Prostate gland (tissue), 2 donors: ENCODE results near the gene ACP4. TPM values are rescaled to one million over a fixed set of nuclear protein-coding genes. Genes with fewer than 3 reads are reported as not detected.

Source experiments
- DNase-seq: peaks from one replicate; pipeline ENCODE4 v3.0.0-alpha.2; 2019; ENCODE audit warnings: low spot score
- H3K27ac ChIP-seq, 2 donors: fragments of 200-600 bp; sonication (generic); 2 replicates each; pipeline ENCODE4 v1.5.1; 2017 to 2019
- H3K27me3 ChIP-seq: fragments of 200-600 bp; sonication (generic); replicated peaks from 2 replicates; pipeline ENCODE4 v1.5.1; 2019; ENCODE audit not compliant: insufficient read depth
- H3K36me3 ChIP-seq, 2 donors: fragments of 200-600 bp; sonication (generic); 1 replicate in 1 of 2; 2 replicates in 1 of 2; pipeline versions ENCODE4 v1.5.1 to v1.8.1; 2017 to 2019
- H3K4me1 ChIP-seq: fragments of 200-600 bp; sonication (generic); replicated peaks from 2 replicates; pipeline ENCODE4 v1.5.1; 2019
- H3K4me3 ChIP-seq, 2 donors: fragments of 200-600 bp; sonication (generic); 2 replicates each; pipeline ENCODE4 v1.5.1; 2017 to 2019
- H3K9me3 ChIP-seq: fragments of 200-600 bp; sonication (generic); 2 replicates; pipeline ENCODE4 v1.5.1; 2017
- CTCF ChIP-seq, 4 experiments: fragments of 200-600 bp in 2 of 4; fragments of 450-650 bp in 2 of 4; sonication (generic) in 2 of 4; IDR thresholded peaks; 1 replicate in 3 of 4; 2 replicates in 1 of 4; pipeline ENCODE4 v1.5.1; 2016 to 2019; ENCODE audit warnings: antibody characterized with exemption in 4 of 4, mild to moderate bottlenecking in 2 of 4, moderate library complexity in 2 of 4
- POLR2A ChIP-seq: fragments of 450-650 bp; IDR thresholded peaks from one replicate; pipeline ENCODE4 v1.6.1; 2016; ENCODE audit warnings: antibody characterized with exemption, mild to moderate bottlenecking
- POLR2AphosphoS5 ChIP-seq: sonication (generic); formaldehyde crosslinking; IDR thresholded peaks from one replicate; pipeline ENCODE4 v1.6.1; 2017; ENCODE audit warnings: antibody characterized with exemption
- WGBS: methylation state at CpG from one replicate; pipeline ENCODE4 v1.1.5; 2018; 5-methylcytosine and 5-hydroxymethylcytosine counted together
- intact Hi-C: fragments of 100-400 bp; cut with DNase I; formaldehyde crosslinking; loops from one replicate; pipeline ENCODE4 v1.14.2; 2022
- total RNA-seq, 2 donors: library from RNA; depleted of rRNA; stranded (reverse); fragments of >200 nt; gene quantifications; one replicate each; pipeline ENCODE4 v1.1.0, GENCODE V29; 2016

Gene ACP4
- total RNA-seq, 2 donors from 2014 or later = not detected

- H3K4me1 ChIP-seq = no peaks in the 10 kb centered on the region
- TF ChIP-seq POLR2AphosphoS5 = no peak
- no peak for TF ChIP-seq CTCF (IDR thresholded peaks at IDR 0.05)
- no peak for TF ChIP-seq POLR2A
- H3K36me3 ChIP-seq = no peaks in the 10 kb centered on the region
- H3K9me3 ChIP-seq = no peaks in the 10 kb centered on the region
- no peak overlapping the region for H3K4me3 ChIP-seq
- WGBS = 74% methylated on average over 5 of the region's 5 CpGs
- no peak for DNase-seq
- no peak overlapping the region for H3K27ac ChIP-seq
- intact Hi-C loops = no loop called here
- H3K27me3 ChIP-seq = peaks cover 11% of the 10 kb centered on the region
Observed at GRCh38 chr19:50776131-50776530, 14.1 kb upstream of the ACP4 start.

GRCh38 chr19:50777261-50777660 lies 13.0 kb upstream of the ACP4 start:
- Histone ChIP-seq H3K4me1 (no peaks in the 10 kb centered on the region), H3K27ac (no peak overlapping the region), H3K27me3 (peaks cover 12% of the 10 kb centered on the region), H3K36me3 (no peaks in the 10 kb centered on the region), H3K4me3 (no peak overlapping the region), H3K9me3 (no peaks in the 10 kb centered on the region)
- TF ChIP-seq POLR2A (no peak), POLR2AphosphoS5 (no peak), CTCF (IDR thresholded peaks at IDR 0.05) (no peak)
- 36% methylated on average over 4 of the region's 4 CpGs for WGBS
- DNase-seq = no peak
- intact Hi-C loops = no loop called here

DNA sequence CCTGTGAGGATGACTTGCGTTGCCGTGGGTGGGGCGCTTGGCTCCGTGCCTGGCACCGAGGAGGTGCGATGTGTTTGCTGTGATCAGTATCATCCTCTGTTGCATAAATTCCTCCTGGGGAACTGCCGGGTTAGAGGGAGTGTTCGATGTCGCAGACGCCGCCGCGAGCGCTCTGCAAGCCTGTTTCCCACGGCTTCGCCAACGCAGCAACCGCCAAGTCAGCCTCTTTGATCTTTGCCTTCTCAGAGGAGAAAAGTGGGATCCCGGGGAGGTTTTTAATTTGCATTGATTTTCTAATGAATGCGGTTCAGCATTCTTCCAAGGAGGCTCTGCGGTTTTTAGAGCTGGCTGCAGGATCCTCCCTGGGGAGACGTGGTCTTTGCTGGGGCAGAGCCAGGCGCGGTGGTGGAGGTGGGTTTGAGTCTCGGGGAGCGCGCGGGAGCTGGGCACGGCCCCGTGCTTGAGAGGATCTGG lies 12.3 kb upstream of the ACP4 start:
- 1% methylated on average over 30 of the region's 30 CpGs for WGBS
- DNase-seq = no peak
- Histone ChIP-seq H3K9me3 (no peaks in the 10 kb centered on the region), H3K27me3 (peaks cover 12% of the 10 kb centered on the region), H3K27ac (no peak overlapping the region), H3K4me1 (no peaks in the 10 kb centered on the region), H3K4me3 (no peak overlapping the region), H3K36me3 (no peaks in the 10 kb centered on the region)
- TF ChIP-seq POLR2A (no peak), CTCF (IDR thresholded peaks at IDR 0.05) (no peak), POLR2AphosphoS5 (no peak)
- intact Hi-C loops = no loop called here

- DNase-seq = no peak
- TF ChIP-seq CTCF (IDR thresholded peaks at IDR 0.05) (no peak), POLR2AphosphoS5 (no peak), POLR2A (no peak)
- intact Hi-C loops = no loop called here
- Histone ChIP-seq H3K4me3 (no peak overlapping the region), H3K27me3 (peaks cover 12% of the 10 kb centered on the region), H3K27ac (no peak overlapping the region), H3K36me3 (no peaks in the 10 kb centered on the region), H3K9me3 (no peaks in the 10 kb centered on the region), H3K4me1 (no peaks in the 10 kb centered on the region)
- WGBS = 59% methylated on average over 7 of the region's 7 CpGs
Observed at GRCh38 chr19:50778906-50779430, 11.2 kb upstream of the ACP4 start.
